ENCODE results near the gene SRRM5. TPM values are rescaled to one million over a fixed set of nuclear protein-coding genes. Genes with fewer than 3 reads are reported as not detected.
A peak's percentile ranks its signal among the peaks of the same experiment; 100 is the strongest.

SRRM5 gene
- total RNA-seq, 3 donors from 2014 or later (not counting 1 experiment from before 2014, with no cell fraction given) = 0.24 to 0.75 (median 0.50) TPM

DNA sequence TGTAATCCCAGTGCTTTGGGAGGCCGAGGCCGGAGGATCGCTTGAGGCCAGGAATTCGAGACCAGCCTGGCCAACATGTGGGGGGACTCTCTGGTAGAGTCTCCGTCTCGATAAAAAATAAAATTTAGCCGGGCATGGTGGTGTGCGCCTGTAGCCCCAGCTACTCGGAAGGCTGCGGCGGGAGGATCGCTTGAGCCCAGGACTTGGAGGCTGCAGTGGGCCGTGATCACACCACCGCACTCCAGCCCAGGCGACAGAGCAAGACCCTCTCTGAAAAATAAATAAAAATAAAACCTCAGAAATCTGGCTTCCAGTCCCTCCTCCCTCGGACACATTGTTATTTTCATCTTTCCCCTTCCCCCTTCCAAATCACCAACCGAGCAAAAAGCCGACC lies 16.3 kb upstream of the SRRM5 start:
- Histone ChIP-seq H3K27ac (ENCODE audit: low read length) (peak overlapping the region; percentile 89), H3K36me3 (ENCODE audit: control insufficient read depth, insufficient read depth, low read length) (peaks cover 25% of the 10 kb centered on the region), H3K4me1 (ENCODE audit: control insufficient read depth, insufficient read depth, low read length) (peaks cover 35% of the 10 kb centered on the region), H3K27me3 (ENCODE audit: control insufficient read depth, insufficient read depth, low read length) (no peaks in the 10 kb centered on the region), H3K4me3 (ENCODE audit: low read length) (peak overlapping the region; percentile 64), H3K9me3 (ENCODE audit: control insufficient read depth, insufficient read depth, low read length) (no peaks in the 10 kb centered on the region)
- DNase-seq (no peak), ATAC-seq (peak in 2 of 3 donors; percentile 2 to 10)
- Mint-ChIP-seq H3K27me3 (ENCODE audit: low read depth in 2 of 2) (no peaks in the 10 kb centered on the region), H3K36me3 (no peaks in the 10 kb centered on the region), H3K9me3 (no peaks in the 10 kb centered on the region), H3K27ac (peak overlapping the region; percentile 98 to 100), H3K4me3 (peak overlapping the region; percentile 97), H3K4me1 (peaks cover 44 to 53% of the 10 kb centered on the region in 2 donors)
- intact Hi-C loops (cut with micrococcal nuclease) = loop anchor here (5.0 kb wide), 1 partner anchor 148 kb away; no protein-coding TSS in a partner anchor
- WGBS (ENCODE audit: insufficient coverage) = 3% methylated on average over 18 of the region's 18 CpGs
- TF ChIP-seq, protein P1, sequence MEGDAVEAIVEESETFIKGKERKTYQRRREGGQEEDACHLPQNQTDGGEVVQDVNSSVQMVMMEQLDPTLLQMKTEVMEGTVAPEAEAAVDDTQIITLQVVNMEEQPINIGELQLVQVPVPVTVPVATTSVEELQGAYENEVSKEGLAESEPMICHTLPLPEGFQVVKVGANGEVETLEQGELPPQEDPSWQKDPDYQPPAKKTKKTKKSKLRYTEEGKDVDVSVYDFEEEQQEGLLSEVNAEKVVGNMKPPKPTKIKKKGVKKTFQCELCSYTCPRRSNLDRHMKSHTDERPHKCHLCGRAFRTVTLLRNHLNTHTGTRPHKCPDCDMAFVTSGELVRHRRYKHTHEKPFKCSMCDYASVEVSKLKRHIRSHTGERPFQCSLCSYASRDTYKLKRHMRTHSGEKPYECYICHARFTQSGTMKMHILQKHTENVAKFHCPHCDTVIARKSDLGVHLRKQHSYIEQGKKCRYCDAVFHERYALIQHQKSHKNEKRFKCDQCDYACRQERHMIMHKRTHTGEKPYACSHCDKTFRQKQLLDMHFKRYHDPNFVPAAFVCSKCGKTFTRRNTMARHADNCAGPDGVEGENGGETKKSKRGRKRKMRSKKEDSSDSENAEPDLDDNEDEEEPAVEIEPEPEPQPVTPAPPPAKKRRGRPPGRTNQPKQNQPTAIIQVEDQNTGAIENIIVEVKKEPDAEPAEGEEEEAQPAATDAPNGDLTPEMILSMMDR (IDR thresholded peaks at IDR 0.05) = no peak

DNA sequence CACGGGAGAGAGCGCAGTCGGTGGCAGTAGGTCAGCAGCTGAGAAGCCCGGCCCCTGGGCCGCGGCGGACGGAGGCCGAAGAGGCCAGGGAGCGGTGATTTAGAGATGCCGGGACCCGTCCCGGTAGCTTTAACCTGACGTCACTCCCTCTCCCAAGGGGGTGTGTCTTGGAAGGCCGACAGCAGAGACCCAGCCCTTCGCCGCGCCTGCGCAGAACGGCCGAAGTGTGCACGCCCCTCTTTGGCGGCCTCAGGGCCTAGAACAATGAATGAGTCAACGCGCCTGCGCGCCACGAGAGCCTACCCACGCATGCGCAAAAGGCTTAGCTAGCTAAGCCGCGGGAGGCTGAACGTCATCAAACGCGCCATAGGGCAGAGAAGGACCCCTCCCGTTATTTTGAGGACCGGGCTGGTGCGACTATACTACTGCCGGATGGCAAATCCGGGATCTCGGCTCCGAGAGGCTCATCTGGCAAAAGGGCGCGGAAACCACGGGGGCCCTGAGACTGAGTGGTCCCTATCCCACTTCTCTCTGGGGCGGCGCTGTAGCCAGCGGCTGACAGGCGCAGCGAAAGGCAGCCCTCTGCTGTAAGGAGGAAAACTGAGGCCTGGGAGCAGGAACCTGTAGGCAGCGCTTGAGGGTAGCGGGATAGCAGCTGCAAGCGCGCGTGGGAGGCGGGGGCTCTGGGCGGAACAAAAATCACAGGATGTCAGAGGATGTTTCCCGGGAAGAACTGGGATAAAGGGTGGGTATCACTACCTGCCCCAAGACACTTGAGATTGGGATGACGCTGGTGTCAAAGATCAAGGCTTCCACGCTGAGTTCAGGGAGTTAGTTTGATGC lies 15.7 kb upstream of the SRRM5 start, which contains the start of the genes IRGQ and ZNF576:
Gene IRGQ (minus strand): TSS at position 136 of the 843 bp plus-strand sequence. CDS start 796 bp downstream, outside the sequence.
Gene ZNF576 (plus strand): TSS at position 597 of the 843 bp plus-strand sequence. CDS start 514 bp downstream, outside the sequence.
- peaks cover 44 to 47% of the 10 kb centered on the region in 2 donors for H3K4me1 Mint-ChIP-seq
- Histone ChIP-seq H3K36me3 (ENCODE audit: control insufficient read depth, insufficient read depth, low read length) (peaks cover 24% of the 10 kb centered on the region), H3K27ac (ENCODE audit: low read length) (peak within 1 kb of the TSS; percentile 89), H3K9me3 (ENCODE audit: control insufficient read depth, insufficient read depth, low read length) (no peaks in the 10 kb centered on the region), H3K4me1 (ENCODE audit: control insufficient read depth, insufficient read depth, low read length) (peaks cover 35% of the 10 kb centered on the region), H3K27me3 (ENCODE audit: control insufficient read depth, insufficient read depth, low read length) (no peaks in the 10 kb centered on the region), H3K4me3 (ENCODE audit: low read length) (peak within 1 kb of the TSS; percentile 64)
- TF ChIP-seq, protein P1 (IDR thresholded peaks at IDR 0.05) = no peak
- H3K27ac Mint-ChIP-seq = peak within 1 kb of the TSS; percentile 98 to 100
- 0% methylated on average over 60 of the region's 60 CpGs for WGBS (ENCODE audit: insufficient coverage)
- H3K27me3 Mint-ChIP-seq (ENCODE audit: low read depth in 2 of 2) = no peaks in the 10 kb centered on the region
- peak; percentile 100 for DNase-seq
- ATAC-seq = peak; percentile 74 to 88 (median 79)
- no peaks in the 10 kb centered on the region for H3K36me3 Mint-ChIP-seq
- H3K9me3 Mint-ChIP-seq = no peaks in the 10 kb centered on the region
- H3K4me3 Mint-ChIP-seq = peak within 1 kb of the TSS; percentile 97
- intact Hi-C loops (cut with micrococcal nuclease) = loop anchor here (1.0 to 5.0 kb wide), 5 partner anchors 21 to 149 kb away; partner anchors contain the start of genes PINLYP, XRCC1 and ZNF428

DNA sequence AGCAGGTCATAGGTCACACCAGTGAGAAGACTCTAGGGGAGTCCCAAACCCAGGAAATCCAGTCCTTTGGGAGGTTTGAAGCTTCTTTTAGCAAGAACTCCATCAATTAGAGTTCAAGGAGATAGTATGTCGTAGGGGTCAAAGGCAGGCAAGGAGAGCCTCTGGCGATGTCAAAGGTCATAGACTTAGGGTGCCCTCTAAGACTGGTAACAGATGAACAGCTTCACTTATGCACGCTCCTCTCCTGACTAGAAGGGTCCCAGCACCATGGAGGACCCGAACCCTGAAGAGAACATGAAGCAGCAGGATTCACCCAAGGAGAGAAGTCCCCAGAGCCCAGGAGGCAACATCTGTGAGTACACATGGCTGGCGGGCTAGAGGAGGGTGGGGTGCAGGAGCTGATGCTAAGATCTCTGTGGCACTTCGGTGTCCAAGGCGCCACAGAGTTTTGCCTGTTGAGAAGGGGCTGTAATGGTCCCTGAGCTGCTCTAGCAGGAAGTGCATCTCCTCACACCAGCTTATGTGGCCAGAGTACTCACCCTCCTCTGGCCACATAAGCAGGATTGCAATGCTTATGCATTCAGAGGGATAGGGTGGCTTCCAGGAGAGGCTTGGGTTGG lies 14.9 kb upstream of the SRRM5 start:
- H3K4me3 Mint-ChIP-seq = peak overlapping the region; percentile 97
- H3K36me3 ChIP-seq (ENCODE audit: control insufficient read depth, insufficient read depth, low read length) = peaks cover 27% of the 10 kb centered on the region
- ATAC-seq = no peak
- no peaks in the 10 kb centered on the region for H3K9me3 ChIP-seq (ENCODE audit: control insufficient read depth, insufficient read depth, low read length)
- H3K4me1 ChIP-seq (ENCODE audit: control insufficient read depth, insufficient read depth, low read length) = peaks cover 35% of the 10 kb centered on the region
- H3K36me3 Mint-ChIP-seq = no peaks in the 10 kb centered on the region
- TF ChIP-seq, protein P1 (IDR thresholded peaks at IDR 0.05) = no peak
- peak overlapping the region; percentile 89 for H3K27ac ChIP-seq (ENCODE audit: low read length)
- WGBS (ENCODE audit: insufficient coverage) = 28% methylated on average over 7 of the region's 7 CpGs
- H3K9me3 Mint-ChIP-seq = no peaks in the 10 kb centered on the region
- peak overlapping the region; percentile 64 for H3K4me3 ChIP-seq (ENCODE audit: low read length)
- peak overlapping the region; percentile 98 to 100 for H3K27ac Mint-ChIP-seq
- H3K4me1 Mint-ChIP-seq = peaks cover 44 to 46% of the 10 kb centered on the region in 2 donors
- intact Hi-C loops (cut with micrococcal nuclease) = loop anchor here (1.0 to 5.0 kb wide), 5 partner anchors 22 to 150 kb away; partner anchors contain the start of genes PINLYP, XRCC1 and ZNF428
- DNase-seq = peak in 1 of 2 donors; percentile 28
- no peaks in the 10 kb centered on the region for H3K27me3 Mint-ChIP-seq (ENCODE audit: low read depth in 2 of 2)
- H3K27me3 ChIP-seq (ENCODE audit: control insufficient read depth, insufficient read depth, low read length) = no peaks in the 10 kb centered on the region
